Keratinocyte (primary cell): Measurements from ENCODE around the gene HS6ST3. TPM values are rescaled to one million over a fixed set of nuclear protein-coding genes. Genes with fewer than 3 reads are reported as not detected.

Experiments
- DNase-seq: peaks from one replicate; pipeline ENCODE4 v3.0.0-alpha.2; 2011; ENCODE audit warnings: low read depth, missing footprints, low spot score
- FAIRE-seq: peaks from 2 replicates; lab custom pipeline; 2011; peaks lifted over from hg19 to GRCh38; lab: Jason Lieb, UNC
- H2AFZ ChIP-seq: 2 replicates; pipeline ENCODE4 v1.6.0; 2012; ENCODE audit warnings: low read length, control low read depth, inconsistent platforms; ENCODE audit not compliant: control insufficient read depth
- H3K27ac ChIP-seq: 2 replicates; pipeline ENCODE4 v1.5.1; 2011; ENCODE audit warnings: low read length; ENCODE audit not compliant: control insufficient read depth, insufficient read depth
- H3K27me3 ChIP-seq: 3 replicates; pipeline ENCODE4 v1.6.0; 2011; ENCODE audit warnings: low read length; ENCODE audit not compliant: control insufficient read depth, insufficient read depth; ENCODE audit errors: extremely low read depth
- H3K36me3 ChIP-seq, 2 experiments: 2 replicates in 1 of 2; 3 replicates in 1 of 2; pipeline ENCODE4 v1.5.1; 2011; ENCODE audit warnings: low read length in 2 of 2, mild to moderate bottlenecking in 1 of 2; ENCODE audit not compliant: control insufficient read depth in 2 of 2, insufficient read depth in 2 of 2; ENCODE audit errors: extremely low read depth in 1 of 2
- H3K4me1 ChIP-seq: 3 replicates; pipeline ENCODE4 v1.5.1; 2011; ENCODE audit warnings: low read length; ENCODE audit not compliant: control insufficient read depth, insufficient read depth; ENCODE audit errors: extremely low read depth
- H3K4me2 ChIP-seq: 3 replicates; pipeline ENCODE4 v1.6.0; 2011; ENCODE audit warnings: low read depth, low read length; ENCODE audit not compliant: control insufficient read depth, insufficient read depth; ENCODE audit errors: extremely low read depth
- H3K4me3 ChIP-seq, 3 experiments: fragments of 200-600 bp in 1 of 3; sonication (generic) in 1 of 3; 2 replicates in 2 of 3; 3 replicates in 1 of 3; pipeline ENCODE4 v1.5.1; 2011 to 2016; ENCODE audit warnings: low read length in 3 of 3, mild to moderate bottlenecking in 3 of 3, control low read depth in 2 of 3, inconsistent platforms in 1 of 3, low read depth in 1 of 3, mixed read lengths in 1 of 3, mixed run types in 1 of 3, moderate library complexity in 1 of 3; ENCODE audit not compliant: control insufficient read depth in 2 of 3, insufficient read depth in 2 of 3; ENCODE audit errors: extremely low read depth in 1 of 3
- H3K79me2 ChIP-seq: 2 replicates; pipeline ENCODE4 v1.6.0; 2012; ENCODE audit warnings: low read length; ENCODE audit not compliant: control insufficient read depth, insufficient read depth
- H3K9ac ChIP-seq: 3 replicates; pipeline ENCODE4 v1.6.0; 2011; ENCODE audit warnings: low read length; ENCODE audit not compliant: control insufficient read depth, insufficient read depth; ENCODE audit errors: extremely low read depth
- H3K9me1 ChIP-seq: 3 replicates; pipeline ENCODE4 v1.6.0; 2011; ENCODE audit warnings: low read length; ENCODE audit not compliant: control insufficient read depth, insufficient read depth; ENCODE audit errors: extremely low read depth
- H3K9me3 ChIP-seq: 2 replicates; pipeline ENCODE4 v1.5.1; 2012; ENCODE audit warnings: low read depth, low read length; ENCODE audit not compliant: control insufficient read depth
- H4K20me1 ChIP-seq: 3 replicates; pipeline ENCODE4 v1.6.0; 2011; ENCODE audit warnings: low read length; ENCODE audit not compliant: control insufficient read depth, insufficient read depth; ENCODE audit errors: extremely low read depth
- CTCF ChIP-seq, 3 experiments: IDR thresholded peaks in 1 of 3; conservative IDR thresholded peaks in 1 of 3; optimal IDR thresholded peaks in 1 of 3; 2 replicates in 2 of 3; 3 replicates in 1 of 3; pipeline versions ENCODE3 to v1.5.1; 2011; ENCODE audit warnings: low read length in 3 of 3, mild to moderate bottlenecking in 3 of 3, moderate library complexity in 2 of 3, control low read depth in 1 of 3, inconsistent platforms in 1 of 3; ENCODE audit not compliant: insufficient read depth in 2 of 3; ENCODE audit errors: extremely low read depth in 1 of 3
- EZH2 ChIP-seq: IDR thresholded peaks from one replicate; pipeline ENCODE4 v1.6.1; 2012; ENCODE audit warnings: inconsistent platforms, mild to moderate bottlenecking, low read length, moderate library complexity
- dilution Hi-C: fragments of 300-500 bp; cut with MboI; formaldehyde crosslinking; loops from one replicate; pipeline ENCODE4 v1.7.0; 2020; ENCODE audit warnings: low sequenced_read_pairs; ENCODE audit not compliant: extremely low pct_ligation_motif_present
- polyA plus RNA-seq, 5 experiments: library from polyadenylated mRNA; depleted of rRNA in 3 of 5; stranded (reverse) in 3 of 5; stranded (forward) in 1 of 5; unstranded in 1 of 5; fragments of >200 nt; gene quantifications; 1 replicate in 1 of 5; 2 replicates in 3 of 5; 3 replicates in 1 of 5; pipeline versions ENCODE4 v1.2.1 to v1.2.3, GENCODE V29; 2011 to 2012; ENCODE audit warnings: missing spikeins in 2 of 5, low read depth in 1 of 5, low replicate concordance in 1 of 5

HS6ST3 gene
- polyA plus RNA-seq, 1 donor (not counting 4 experiments of a cell fraction or from before 2014, with no cell fraction given): 0.03 TPM

- no peaks in the 10 kb centered on the region for H3K79me2 ChIP-seq
- no peaks in the 10 kb centered on the region for H4K20me1 ChIP-seq
- H3K27ac ChIP-seq: no peak overlapping the region
- no peak overlapping the region for H3K4me3 ChIP-seq
- TF ChIP-seq EZH2 (no peak), CTCF (optimal IDR thresholded peaks at IDR 0.05 in 1 of 3, IDR thresholded peaks at IDR 0.05 in 1 of 3, conservative IDR thresholded peaks at IDR 0.05 in 1 of 3; ENCODE audit: extremely low read depth in 1 of 3, insufficient read depth in 2 of 3, low read length in 3 of 3) (no peak)
- dilution Hi-C loops: no loop called here
- FAIRE-seq (no peak), DNase-seq (no peak)
- no peak overlapping the region for H3K9ac ChIP-seq
- no peaks in the 10 kb centered on the region for H3K9me3 ChIP-seq
- H3K9me1 ChIP-seq: no peaks in the 10 kb centered on the region
- no peaks in the 10 kb centered on the region for H3K27me3 ChIP-seq
- no peaks in the 10 kb centered on the region for H3K36me3 ChIP-seq
- H3K4me2 ChIP-seq: no peak overlapping the region
- no peaks in the 10 kb centered on the region for H3K4me1 ChIP-seq
- H2AFZ ChIP-seq: no peak overlapping the region
Measured at GRCh38 chr13:96850538-96851145, 760.7 kb downstream of the HS6ST3 start.

DNA sequence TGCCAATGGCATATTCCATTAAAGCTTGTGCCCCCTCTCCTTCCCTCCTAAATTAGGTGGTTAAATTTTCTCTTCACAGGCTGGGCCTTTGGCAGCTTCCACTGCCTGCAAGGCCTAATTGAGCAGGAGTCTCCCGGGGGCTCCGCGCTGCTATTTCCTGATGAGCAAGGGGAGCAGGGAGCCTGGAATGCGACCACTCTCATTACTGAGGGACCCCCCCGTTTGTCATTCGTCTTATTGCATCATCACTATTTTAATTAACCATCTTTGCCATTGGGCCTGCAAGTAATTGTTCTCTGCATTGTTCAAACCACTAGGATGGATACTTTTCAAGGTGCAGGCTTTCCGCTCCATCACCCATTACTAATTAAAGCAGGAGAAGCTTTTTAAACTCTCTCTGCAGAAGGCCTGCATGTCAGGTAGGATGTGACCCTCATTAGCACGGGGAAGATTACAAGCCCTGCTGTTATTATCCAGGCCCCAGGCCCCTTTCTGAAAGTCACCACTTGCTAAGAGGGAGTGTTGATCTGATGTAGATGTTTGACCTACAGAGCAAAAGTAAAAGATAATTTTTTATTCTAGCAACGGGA, 762.0 kb downstream of the HS6ST3 start:
- H2AFZ ChIP-seq: no peak overlapping the region
- TF ChIP-seq EZH2: no peak
- no peak for TF ChIP-seq CTCF (optimal IDR thresholded peaks at IDR 0.05 in 1 of 3, IDR thresholded peaks at IDR 0.05 in 1 of 3, conservative IDR thresholded peaks at IDR 0.05 in 1 of 3; ENCODE audit: extremely low read depth in 1 of 3, insufficient read depth in 2 of 3, low read length in 3 of 3)
- FAIRE-seq (no peak), DNase-seq (no peak)
- H3K4me3 ChIP-seq: no peak overlapping the region
- H3K27me3 ChIP-seq: no peaks in the 10 kb centered on the region
- no peak overlapping the region for H3K27ac ChIP-seq
- H3K9ac ChIP-seq: no peak overlapping the region
- H3K4me2 ChIP-seq: no peak overlapping the region
- H3K36me3 ChIP-seq: no peaks in the 10 kb centered on the region
- H3K9me3 ChIP-seq: no peaks in the 10 kb centered on the region
- no peaks in the 10 kb centered on the region for H3K4me1 ChIP-seq
- H4K20me1 ChIP-seq: no peaks in the 10 kb centered on the region
- dilution Hi-C loops: no loop called here
- no peaks in the 10 kb centered on the region for H3K79me2 ChIP-seq
- no peaks in the 10 kb centered on the region for H3K9me1 ChIP-seq
